ENCODE data around the gene CNFN. TPM values are rescaled to one million over a fixed set of nuclear protein-coding genes. Genes with fewer than 3 reads are reported as not detected.

The CNFN gene
- total and polyA plus RNA-seq, 7 donors = 0.24 to 1.0 (median 0.84) TPM; not detected in 4

GRCh38 chr19:42431486-42431885 lies 41.4 kb upstream of the CNFN start:
- ATAC-seq = no peak
- H3K4me1 ChIP-seq = no peaks in the 10 kb centered on the region

DNA sequence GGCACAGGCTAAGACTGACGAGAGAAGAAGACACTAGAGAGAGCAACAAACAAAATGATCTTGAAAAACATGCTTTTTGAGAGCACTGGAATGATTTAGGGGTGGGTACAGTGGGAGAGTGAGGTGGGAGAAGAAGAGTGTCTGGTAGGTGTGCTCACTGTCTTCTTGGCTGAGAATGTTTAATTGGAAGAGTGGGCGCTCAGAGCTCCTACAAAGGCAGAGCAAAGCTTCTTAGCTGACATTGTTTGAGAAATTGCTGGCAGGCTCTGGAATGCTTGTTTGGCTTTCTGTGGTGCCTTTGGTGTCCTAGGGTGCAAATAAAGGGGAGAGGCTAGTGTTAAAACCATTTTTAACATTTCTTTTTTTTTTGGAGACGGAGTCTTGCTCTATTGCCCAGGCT lies 38.6 kb upstream of the CNFN start:
- Histone ChIP-seq H3K36me3 (ENCODE audit: insufficient read depth in 1 of 2, low read depth in 1 of 2) (no peaks in the 10 kb centered on the region), H3K27me3 (ENCODE audit: insufficient read depth in 3 of 3, low read length in 2 of 3) (peaks cover 0 to 29% (median 4%) of the 10 kb centered on the region in 3 donors), H3K9me3 (no peaks in the 10 kb centered on the region), H3K4me1 (peaks cover 3% of the 10 kb centered on the region), H3K4me3 (no peak overlapping the region), H3K27ac (no peak overlapping the region)
- WGBS, 3 donors = 92 to 93% (median 92%) methylated on average over 3 of the region's 3 CpGs
- DNase-seq (no peak), ATAC-seq (no peak)
- intact Hi-C loops (cut with DNase I) = no loop called here
- TF ChIP-seq CTCF (IDR thresholded peaks at IDR 0.05) = no peak

More at GRCh38 chr19:42431486-42431885, 41.4 kb upstream of the CNFN start:
- Histone ChIP-seq H3K27ac (no peak overlapping the region), H3K4me3 (no peak overlapping the region), H3K9me3 (no peaks in the 10 kb centered on the region), H3K36me3 (ENCODE audit: insufficient read depth in 1 of 2, low read depth in 1 of 2) (no peaks in the 10 kb centered on the region), H3K27me3 (ENCODE audit: insufficient read depth in 3 of 3, low read length in 2 of 3) (peaks cover 0 to 1% (median 0%) of the 10 kb centered on the region in 3 donors)
- TF ChIP-seq CTCF (IDR thresholded peaks at IDR 0.05) = no peak
- intact Hi-C loops (cut with DNase I) = loop anchor here in 1 of 2 donors (10.0 kb wide), 1 partner anchor 297 kb away; the partner anchor contains the start of gene POU2F2
- no peak for DNase-seq
- 90 to 100% (median 97%) methylated on average over 1 of the region's 1 CpG for WGBS, 3 donors

DNA sequence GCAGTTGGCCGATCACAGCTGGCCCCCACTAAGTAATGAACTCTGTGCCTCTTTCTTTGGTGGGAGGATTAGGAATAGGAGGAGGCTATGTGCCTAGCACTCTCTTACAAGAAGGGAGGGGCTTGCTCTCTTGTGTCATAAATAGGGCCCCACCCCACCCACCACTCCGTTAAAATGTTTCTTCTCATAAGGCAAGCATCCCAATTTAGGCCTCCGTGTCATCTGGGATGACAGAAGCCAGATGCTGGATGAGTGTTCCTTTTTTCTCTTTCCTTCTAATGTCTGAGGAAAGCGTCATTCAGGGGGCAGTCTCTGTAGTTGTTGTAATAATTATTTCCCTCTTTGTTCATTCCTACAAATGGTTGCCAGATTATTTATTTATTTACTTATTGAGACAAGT lies 37.2 kb upstream of the CNFN start, which contains the start of gene LIPE:
Gene LIPE (minus strand): TSS at position 76 of the 400 bp plus-strand sequence. CDS start 239 bp downstream, outside the sequence.
- H3K27me3 ChIP-seq (ENCODE audit: insufficient read depth in 3 of 3, low read length in 2 of 3) = peaks cover 0 to 41% (median 8%) of the 10 kb centered on the region in 3 donors
- DNase-seq (no peak), ATAC-seq (no peak)
- peaks cover 6% of the 10 kb centered on the region for H3K4me1 ChIP-seq
- H3K36me3 ChIP-seq (ENCODE audit: insufficient read depth in 1 of 2, low read depth in 1 of 2) = no peaks in the 10 kb centered on the region
- WGBS, 3 donors = 39 to 51% (median 40%) methylated on average over 4 of the region's 4 CpGs
- no peak for TF ChIP-seq CTCF (IDR thresholded peaks at IDR 0.05)
- H3K9me3 ChIP-seq = no peaks in the 10 kb centered on the region
- H3K27ac ChIP-seq = no peak within 1 kb of the TSS
- H3K4me3 ChIP-seq = no peak within 1 kb of the TSS
- intact Hi-C loops (cut with DNase I) = no loop called here

- H3K4me1 ChIP-seq = peaks cover 6% of the 10 kb centered on the region
- no peak for DNase-seq
- H3K36me3 ChIP-seq (ENCODE audit: insufficient read depth in 1 of 2, low read depth in 1 of 2) = no peaks in the 10 kb centered on the region
- no peak for ATAC-seq
- intact Hi-C loops (cut with DNase I) = no loop called here
- no peak overlapping the region for H3K4me3 ChIP-seq
- H3K9me3 ChIP-seq = no peaks in the 10 kb centered on the region
- no peak for TF ChIP-seq CTCF (IDR thresholded peaks at IDR 0.05)
- 78 to 96% (median 90%) methylated on average over 3 of the region's 3 CpGs for WGBS, 3 donors
- no peak overlapping the region for H3K27ac ChIP-seq
- peaks cover 0 to 41% (median 8%) of the 10 kb centered on the region in 3 donors for H3K27me3 ChIP-seq (ENCODE audit: insufficient read depth in 3 of 3, low read length in 2 of 3)
Observed at GRCh38 chr19:42426643-42427042, 36.5 kb upstream of the CNFN start.

- 62 to 73% (median 69%) methylated on average over 12 to 13 of the region's 13 CpGs for WGBS, 3 donors
- ATAC-seq = no peak
- peaks cover 0 to 44% (median 8%) of the 10 kb centered on the region in 3 donors for H3K27me3 ChIP-seq (ENCODE audit: insufficient read depth in 3 of 3, low read length in 2 of 3)
- no peak overlapping the region for H3K4me3 ChIP-seq
- TF ChIP-seq CTCF (IDR thresholded peaks at IDR 0.05) = no peak
- H3K36me3 ChIP-seq (ENCODE audit: insufficient read depth in 1 of 2, low read depth in 1 of 2) = no peaks in the 10 kb centered on the region
- intact Hi-C loops (cut with DNase I) = no loop called here
- peaks cover 6% of the 10 kb centered on the region for H3K4me1 ChIP-seq
- no peaks in the 10 kb centered on the region for H3K9me3 ChIP-seq
- no peak overlapping the region for H3K27ac ChIP-seq
- no peak for DNase-seq
Observed at GRCh38 chr19:42424712-42425131, 34.6 kb upstream of the CNFN start.
